T-helper 17 cell (primary cell): Measurements from ENCODE around the gene FRY. TPM values are rescaled to one million over a fixed set of nuclear protein-coding genes. Genes with fewer than 3 reads are reported as not detected.

Source experiments
- ATAC-seq: fragments of 150-1000 bp; cut with Tn5 transposase; 2 replicates; pipeline ENCODE4 v1.10.0; 2021; ENCODE audit warnings: mild to moderate bottlenecking, moderate library complexity
- DNase-seq, 3 donors: peaks; one replicate each; pipeline versions ENCODE4 v3.0.0 to v3.0.0-alpha.2; 2020 to 2021
- H3K9me3 ChIP-seq: one replicate; pipeline ENCODE4 v1.7.0; 2013; ENCODE audit warnings: low read length, mild to moderate bottlenecking; ENCODE audit not compliant: control insufficient read depth, poor library complexity, severe bottlenecking
- H3K27ac Mint-ChIP-seq: one replicate; pipeline ENCODE4 v1.8.0; 2022; ENCODE audit warnings: mild to moderate bottlenecking, moderate library complexity, mixed read lengths
- H3K27me3 Mint-ChIP-seq: one replicate; pipeline ENCODE4 v1.8.0; 2022; ENCODE audit warnings: mixed read lengths
- H3K36me3 Mint-ChIP-seq: one replicate; pipeline ENCODE4 v1.8.0; 2022; ENCODE audit warnings: low read depth, mixed read lengths
- H3K4me1 Mint-ChIP-seq: one replicate; pipeline ENCODE4 v1.8.0; 2022; ENCODE audit warnings: mild to moderate bottlenecking, mixed read lengths
- H3K4me3 Mint-ChIP-seq: one replicate; pipeline ENCODE4 v1.8.0; 2022; ENCODE audit warnings: mild to moderate bottlenecking, moderate library complexity, mixed read lengths
- total RNA-seq, 4 donors: library from RNA in 2 of 4; stranded (reverse) in 2 of 4; gene quantifications; one replicate each; pipeline ENCODE4 v1.2.3 and lab custom pipeline; 2022 to 2026

Gene FRY
- total RNA-seq, 2 donors from 2014 or later = 46.3 to 68.8 TPM

DNA sequence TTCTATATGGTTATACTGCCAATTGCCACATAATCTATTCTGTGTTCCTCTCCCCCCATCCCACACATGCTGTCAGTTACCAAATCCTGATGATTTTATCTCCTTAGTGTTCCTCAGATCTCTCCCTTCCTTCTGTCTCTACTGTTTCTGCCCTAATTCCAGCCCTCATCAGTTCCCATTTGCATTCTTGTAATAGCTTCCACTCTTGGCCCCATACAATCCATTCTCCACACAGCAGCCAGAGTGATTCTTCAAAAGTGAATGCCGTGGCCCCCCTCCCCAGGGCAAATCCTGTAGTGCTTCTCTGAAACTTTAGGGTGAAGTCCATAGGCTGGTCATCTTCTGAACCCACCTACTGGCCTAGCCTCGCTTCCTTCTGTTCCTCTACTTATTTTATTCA is 169.2 kb downstream of the FRY start:
- Mint-ChIP-seq H3K27ac (no peak overlapping the region), H3K4me1 (peaks cover 6% of the 10 kb centered on the region), H3K4me3 (no peak overlapping the region), H3K36me3 (peaks cover 10% of the 10 kb centered on the region), H3K27me3 (no peaks in the 10 kb centered on the region)
- DNase-seq = no peak
- no peaks in the 10 kb centered on the region for H3K9me3 ChIP-seq
- no peak for ATAC-seq

- no peak for DNase-seq
- peaks cover 14% of the 10 kb centered on the region for H3K36me3 Mint-ChIP-seq
- H3K4me1 Mint-ChIP-seq = peaks cover 11% of the 10 kb centered on the region
- H3K27ac Mint-ChIP-seq = no peak overlapping the region
- H3K27me3 Mint-ChIP-seq = no peaks in the 10 kb centered on the region
- no peak overlapping the region for H3K4me3 Mint-ChIP-seq
- H3K9me3 ChIP-seq = no peaks in the 10 kb centered on the region
- ATAC-seq = no peak
Observed at GRCh38 chr13:32201809-32202208, 170.2 kb downstream of the FRY start.

DNA sequence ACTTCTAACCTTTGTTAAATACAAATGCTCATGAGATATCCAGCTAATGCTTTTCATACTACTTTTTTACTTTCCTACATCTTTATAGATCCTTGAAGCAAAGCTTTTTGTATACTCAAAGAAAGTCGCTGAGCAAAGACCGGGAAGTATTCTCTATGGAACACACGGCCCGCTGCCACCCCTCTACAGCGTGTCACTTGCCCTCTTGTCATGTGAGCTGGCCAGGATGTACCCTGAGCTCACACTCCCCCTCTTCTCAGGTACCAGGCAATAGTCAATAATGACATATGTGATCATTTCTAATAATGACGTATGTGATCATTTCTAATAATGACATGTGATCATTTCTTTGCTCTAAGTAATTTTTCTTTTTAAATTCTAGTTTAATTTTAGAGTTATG is 170.7 kb downstream of the FRY start:
- H3K9me3 ChIP-seq = no peaks in the 10 kb centered on the region
- Mint-ChIP-seq H3K36me3 (peaks cover 17% of the 10 kb centered on the region), H3K4me3 (no peak overlapping the region), H3K4me1 (peaks cover 11% of the 10 kb centered on the region), H3K27me3 (no peaks in the 10 kb centered on the region), H3K27ac (no peak overlapping the region)
- no peak for ATAC-seq
- no peak for DNase-seq

DNA sequence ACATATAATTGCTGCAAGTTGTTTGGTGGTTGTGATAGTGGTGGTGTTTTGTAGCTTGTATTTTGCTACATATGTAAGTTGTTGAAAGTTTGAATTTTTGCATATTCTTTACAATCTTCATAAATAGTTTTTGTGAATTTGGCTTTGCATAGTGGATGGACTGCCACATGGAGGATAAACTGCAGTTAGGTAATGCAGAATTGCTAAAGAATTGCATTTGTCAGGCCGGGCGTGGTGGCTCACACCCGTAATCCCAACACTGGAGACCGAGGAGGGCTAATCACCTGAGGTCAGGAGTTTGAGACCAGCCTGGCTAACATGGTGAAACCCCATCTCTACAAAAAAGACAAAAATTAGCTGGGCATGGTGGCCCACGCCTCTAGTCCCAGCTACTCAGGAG is 171.6 kb downstream of the FRY start:
- Mint-ChIP-seq H3K27me3 (no peaks in the 10 kb centered on the region), H3K4me1 (peaks cover 11% of the 10 kb centered on the region), H3K27ac (no peak overlapping the region), H3K36me3 (peaks cover 17% of the 10 kb centered on the region), H3K4me3 (no peak overlapping the region)
- DNase-seq = no peak
- no peaks in the 10 kb centered on the region for H3K9me3 ChIP-seq
- no peak for ATAC-seq

DNA sequence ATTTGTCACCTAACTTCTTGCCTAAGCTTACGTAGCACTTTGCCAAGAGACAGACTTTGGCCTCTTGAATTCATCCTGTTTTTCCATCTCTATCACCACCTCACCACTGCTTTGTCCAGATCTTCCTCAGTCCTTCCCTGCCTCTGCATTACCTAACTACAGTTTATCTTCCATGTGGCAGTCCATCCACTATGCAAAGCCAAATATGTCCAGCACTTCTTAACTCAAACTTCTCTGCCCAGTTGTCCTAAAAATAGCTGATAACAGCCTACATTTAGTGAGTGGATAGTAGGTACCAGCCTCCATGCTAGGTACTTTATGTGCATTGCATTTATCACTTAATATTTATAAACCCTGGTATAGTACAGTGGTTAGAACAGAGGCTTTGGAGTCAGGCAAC is 172.2 kb downstream of the FRY start:
- Mint-ChIP-seq H3K27ac (no peak overlapping the region), H3K4me1 (peaks cover 11% of the 10 kb centered on the region), H3K36me3 (peaks cover 17% of the 10 kb centered on the region), H3K4me3 (no peak overlapping the region), H3K27me3 (no peaks in the 10 kb centered on the region)
- ATAC-seq (no peak), DNase-seq (no peak)
- H3K9me3 ChIP-seq = no peaks in the 10 kb centered on the region

GRCh38 chr13:32205431-32206096 is 174.0 kb downstream of the FRY start:
- H3K4me1 Mint-ChIP-seq = peaks cover 11% of the 10 kb centered on the region
- DNase-seq (no peak), ATAC-seq (no peak)
- H3K4me3 Mint-ChIP-seq = peak overlapping the region; percentile 41
- H3K36me3 Mint-ChIP-seq = peaks cover 20% of the 10 kb centered on the region
- H3K27me3 Mint-ChIP-seq = no peaks in the 10 kb centered on the region
- H3K27ac Mint-ChIP-seq = peak overlapping the region; percentile 77
- H3K9me3 ChIP-seq = no peaks in the 10 kb centered on the region

DNA sequence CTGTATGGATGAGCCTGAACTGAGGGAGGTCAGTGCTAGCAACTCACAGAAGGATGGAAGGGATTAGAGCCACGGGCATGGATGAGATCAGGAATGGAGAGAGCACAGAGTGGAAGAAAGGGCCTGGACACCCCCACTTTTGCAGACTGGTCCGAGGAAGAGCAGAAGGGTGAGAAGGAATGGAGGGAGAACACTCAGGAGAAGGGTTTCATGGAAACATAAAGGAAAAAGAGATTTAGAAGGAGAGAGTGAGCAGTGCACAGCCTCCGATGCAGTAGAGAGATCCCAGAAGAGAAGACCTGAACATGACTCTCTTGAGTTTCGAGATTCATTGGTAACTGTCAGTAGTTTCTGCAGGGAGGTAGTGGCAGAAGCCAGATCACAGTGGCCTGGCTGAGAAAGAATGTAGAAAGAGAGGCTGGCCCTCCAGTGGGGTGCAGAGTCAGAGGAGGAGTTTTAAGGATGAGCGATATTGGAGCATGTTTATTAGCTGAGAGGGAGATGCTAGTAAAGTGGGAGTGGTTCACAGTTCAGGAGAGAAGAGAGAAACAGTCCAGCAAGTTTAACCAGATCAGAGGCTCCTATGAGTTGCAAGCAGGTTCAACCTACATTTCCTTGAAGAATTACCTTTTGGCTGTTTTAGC is 174.6 kb downstream of the FRY start:
- Mint-ChIP-seq H3K4me1 (peaks cover 8% of the 10 kb centered on the region), H3K4me3 (peak overlapping the region; percentile 41), H3K36me3 (peaks cover 20% of the 10 kb centered on the region), H3K27ac (peak overlapping the region; percentile 77), H3K27me3 (no peaks in the 10 kb centered on the region)
- ATAC-seq = no peak
- H3K9me3 ChIP-seq = no peaks in the 10 kb centered on the region
- no peak for DNase-seq

DNA sequence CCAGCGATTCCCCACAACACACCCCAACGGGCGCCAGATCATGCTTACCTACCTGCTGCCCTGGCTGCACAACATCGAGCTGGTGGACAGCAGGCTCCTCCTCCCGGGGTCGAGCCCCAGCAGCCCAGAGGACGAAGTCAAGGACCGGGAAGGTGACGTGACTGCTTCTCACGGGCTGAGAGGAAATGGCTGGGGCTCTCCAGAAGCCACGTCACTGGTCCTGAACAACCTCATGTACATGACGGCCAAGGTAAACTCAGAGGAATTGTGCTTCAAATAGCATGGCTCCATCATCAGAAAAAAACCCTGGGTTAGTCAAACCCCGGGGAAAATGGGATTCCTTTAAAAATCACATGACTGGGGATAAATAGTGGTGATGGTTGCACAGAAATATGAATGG is 177.3 kb downstream of the FRY start:
- DNase-seq = no peak
- peaks cover 8% of the 10 kb centered on the region for H3K4me1 Mint-ChIP-seq
- H3K36me3 Mint-ChIP-seq = peaks cover 18% of the 10 kb centered on the region
- no peaks in the 10 kb centered on the region for H3K27me3 Mint-ChIP-seq
- H3K27ac Mint-ChIP-seq = no peak overlapping the region
- H3K4me3 Mint-ChIP-seq = no peak overlapping the region
- no peaks in the 10 kb centered on the region for H3K9me3 ChIP-seq
- no peak for ATAC-seq

- peaks cover 21% of the 10 kb centered on the region for H3K36me3 Mint-ChIP-seq
Observed at GRCh38 chr13:32209652-32210051, 178.1 kb downstream of the FRY start.

GRCh38 chr13:32210101-32210500 is 178.5 kb downstream of the FRY start:
- ATAC-seq = no peak
- no peak for DNase-seq
- Mint-ChIP-seq H3K27me3 (no peaks in the 10 kb centered on the region), H3K4me3 (no peak overlapping the region), H3K27ac (no peak overlapping the region), H3K36me3 (peaks cover 21% of the 10 kb centered on the region), H3K4me1 (peaks cover 8% of the 10 kb centered on the region)
- H3K9me3 ChIP-seq = no peaks in the 10 kb centered on the region

More at GRCh38 chr13:32209652-32210051, 178.1 kb downstream of the FRY start:
- H3K27ac Mint-ChIP-seq = no peak overlapping the region
- H3K4me1 Mint-ChIP-seq = peaks cover 8% of the 10 kb centered on the region
- H3K4me3 Mint-ChIP-seq = no peak overlapping the region
- no peaks in the 10 kb centered on the region for H3K27me3 Mint-ChIP-seq
- DNase-seq (no peak), ATAC-seq (no peak)
- H3K9me3 ChIP-seq = no peaks in the 10 kb centered on the region

DNA sequence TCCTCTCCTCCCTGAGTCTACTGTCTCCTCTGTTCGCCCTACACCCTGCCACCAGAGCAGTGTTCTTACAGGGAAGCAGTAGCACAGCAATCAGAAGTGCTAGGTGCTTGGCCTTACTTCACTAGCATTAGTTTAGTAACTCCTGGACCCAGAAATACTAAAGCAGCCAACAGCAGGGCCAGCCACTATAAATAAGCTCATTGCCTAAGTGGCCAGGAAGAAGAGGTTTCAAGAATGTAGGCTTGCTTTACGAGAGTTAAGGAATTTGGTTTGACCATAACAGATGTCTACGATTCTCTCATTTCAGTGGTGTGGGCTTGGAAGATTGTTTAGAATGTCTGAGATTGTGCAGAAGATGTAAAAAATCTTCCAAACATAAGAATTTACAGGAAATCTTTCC is 180.2 kb downstream of the FRY start:
- Mint-ChIP-seq H3K27ac (no peak overlapping the region), H3K27me3 (no peaks in the 10 kb centered on the region), H3K4me3 (no peak overlapping the region), H3K4me1 (peaks cover 2% of the 10 kb centered on the region), H3K36me3 (peaks cover 10% of the 10 kb centered on the region)
- no peaks in the 10 kb centered on the region for H3K9me3 ChIP-seq
- no peak for ATAC-seq
- DNase-seq = no peak

DNA sequence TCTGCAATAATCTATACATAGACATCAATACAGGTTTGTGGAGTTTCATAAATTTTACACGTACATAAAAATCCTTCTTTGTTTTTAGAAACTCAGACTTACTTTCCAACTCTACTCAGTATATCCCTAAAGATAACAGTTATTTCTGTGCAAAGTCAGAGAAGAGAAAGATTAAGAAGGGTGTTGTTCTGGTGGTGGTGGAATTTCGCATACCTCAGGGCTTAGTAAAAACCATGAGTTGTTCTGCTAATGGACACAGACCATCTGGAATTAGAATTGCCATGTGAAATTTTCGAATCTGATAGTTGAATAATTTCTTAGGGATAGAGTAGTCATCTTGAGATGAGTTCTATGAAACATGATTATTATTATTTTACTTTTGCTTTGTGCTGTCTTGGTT is 180.8 kb downstream of the FRY start:
- H3K4me1 Mint-ChIP-seq = peaks cover 2% of the 10 kb centered on the region
- H3K36me3 Mint-ChIP-seq = peaks cover 7% of the 10 kb centered on the region
- no peak overlapping the region for H3K4me3 Mint-ChIP-seq

GRCh38 chr13:32213626-32214025 is 182.1 kb downstream of the FRY start:
- H3K9me3 ChIP-seq = no peaks in the 10 kb centered on the region
- Mint-ChIP-seq H3K4me3 (no peak overlapping the region), H3K27ac (peak overlapping the region; percentile 65), H3K27me3 (no peaks in the 10 kb centered on the region), H3K36me3 (peaks cover 7% of the 10 kb centered on the region), H3K4me1 (peaks cover 2% of the 10 kb centered on the region)
- DNase-seq = no peak
- no peak for ATAC-seq

More for the DNA sequence above, 180.8 kb downstream of the FRY start:
- H3K9me3 ChIP-seq = no peaks in the 10 kb centered on the region
- DNase-seq (no peak), ATAC-seq (no peak)
- H3K27me3 Mint-ChIP-seq = no peaks in the 10 kb centered on the region
- no peak overlapping the region for H3K27ac Mint-ChIP-seq

DNA sequence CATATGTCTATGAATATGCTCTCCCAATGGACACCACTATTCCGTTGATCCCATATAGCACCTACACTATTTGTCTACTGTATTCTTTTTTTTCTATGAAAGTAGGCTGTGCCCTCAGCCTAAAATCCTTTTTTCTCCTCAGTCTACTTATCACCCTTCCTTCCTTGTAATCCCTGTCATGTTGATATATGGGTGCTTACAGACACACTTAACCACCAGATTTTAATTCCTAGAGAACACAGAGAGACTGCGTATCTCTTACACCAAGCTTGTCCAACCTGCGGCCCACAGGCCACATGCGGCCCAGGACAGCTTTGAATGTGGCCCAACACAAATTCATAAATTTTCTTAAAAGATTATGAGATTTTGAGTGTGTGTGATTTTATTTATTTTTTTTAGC is 182.5 kb downstream of the FRY start:
- H3K27ac Mint-ChIP-seq = peak overlapping the region; percentile 65
- no peak for DNase-seq
- peaks cover 7% of the 10 kb centered on the region for H3K36me3 Mint-ChIP-seq
- ATAC-seq = no peak
- no peaks in the 10 kb centered on the region for H3K9me3 ChIP-seq
- no peak overlapping the region for H3K4me3 Mint-ChIP-seq
- no peaks in the 10 kb centered on the region for H3K27me3 Mint-ChIP-seq
- peaks cover 2% of the 10 kb centered on the region for H3K4me1 Mint-ChIP-seq
